ENCODE results near the gene MAPK8IP3.

DNA sequence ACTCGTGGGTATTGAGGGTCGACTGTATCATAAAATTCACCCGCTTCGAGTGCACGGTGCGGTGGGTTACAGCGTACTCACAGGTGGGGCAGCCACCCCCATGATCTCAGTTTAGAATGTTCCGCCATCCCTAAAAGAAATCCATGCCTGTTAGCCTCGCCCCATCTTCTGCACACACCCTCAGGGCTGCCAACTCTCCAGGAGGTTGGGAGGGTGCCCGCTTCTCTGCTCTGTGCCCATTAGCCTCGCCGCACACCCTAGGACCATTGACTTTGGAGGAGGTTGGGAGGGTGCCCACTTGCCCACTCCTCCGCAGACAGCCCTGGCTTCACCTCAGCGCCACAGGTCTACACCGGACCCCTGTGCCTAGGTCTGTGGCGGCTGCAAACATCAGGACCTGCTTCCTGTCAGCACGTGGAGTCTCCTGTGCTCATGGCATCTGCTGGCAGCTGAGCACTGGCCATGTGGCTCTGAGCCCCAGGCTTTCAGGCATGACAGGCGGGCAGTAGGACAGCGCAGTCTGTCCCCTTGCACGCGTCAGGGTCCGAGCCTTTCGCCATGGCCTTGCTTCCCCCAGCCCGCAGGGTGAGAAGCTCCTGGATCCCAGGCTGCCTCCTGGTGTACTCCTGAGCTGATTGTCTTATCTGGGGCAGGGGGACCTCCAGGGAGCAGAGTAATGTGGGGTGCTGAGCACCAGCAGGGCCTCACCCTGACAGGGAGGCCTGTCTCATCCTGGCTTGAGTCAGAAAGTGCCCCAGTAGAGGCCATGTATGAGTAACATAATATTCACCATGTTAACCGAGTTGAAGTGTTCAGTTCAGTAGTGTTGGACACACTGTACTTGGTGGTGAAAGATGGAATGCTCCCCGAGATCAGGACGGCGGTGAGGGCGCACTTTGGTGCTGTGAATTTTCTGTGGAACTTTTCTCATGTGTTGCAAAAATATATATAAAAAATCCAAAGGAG, 43.4 kb downstream of the MAPK8IP3 start:
- TF ChIP-seq YY1 (IDR thresholded peaks at IDR 0.05; ENCODE audit: insufficient read depth, insufficient read length) = no peak
- no peak for TF ChIP-seq SUZ12 (IDR thresholded peaks at IDR 0.05; ENCODE audit: extremely low read depth, insufficient read depth, insufficient read length)
- TF ChIP-seq ZNF274 (IDR thresholded peaks at IDR 0.05; ENCODE audit: low read depth, low read length) = no peak
